Left renal pelvis (tissue), 4 donors: ENCODE measurements around the gene L1CAM. TPM values are rescaled to one million over a fixed set of nuclear protein-coding genes. Genes with fewer than 3 reads are reported as not detected.

Source experiments
- DNase-seq, 4 donors: peaks; one replicate each; pipeline ENCODE4 v3.0.0-alpha.2; 2013; ENCODE audit warnings: low read depth in 4 of 4, low spot score in 3 of 4
- polyA plus RNA-seq, 4 donors: library from polyadenylated mRNA; unstranded; fragments of 120-200 nt; gene quantifications; one replicate each; pipeline ENCODE4 v1.2.1, GENCODE V29; 2013; ENCODE audit not compliant: insufficient read length in 4 of 4

Gene L1CAM
- polyA plus RNA-seq, 4 donors = 1.9 to 67.6 (median 44.6) TPM

GRCh38 chrX:153865685-153866084, 20.3 kb downstream of the L1CAM start:
- no peak for DNase-seq

DNA sequence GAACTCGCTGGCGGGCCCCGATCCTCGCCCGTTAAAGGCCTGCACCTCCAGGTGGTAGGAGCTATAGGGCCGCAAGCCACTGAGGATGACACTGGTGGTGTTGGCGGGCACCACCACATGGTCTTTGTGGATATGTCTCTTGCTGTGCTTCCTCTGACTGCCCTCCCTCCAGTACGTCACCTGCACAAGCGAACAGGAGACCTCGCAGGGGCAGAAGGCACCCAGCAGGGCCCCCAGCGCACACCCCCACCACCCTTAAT, 20.7 kb downstream of the L1CAM start:
- no peak for DNase-seq

- no peak for DNase-seq
Observed at GRCh38 chrX:153864561-153865320, 21.2 kb downstream of the L1CAM start.

DNA sequence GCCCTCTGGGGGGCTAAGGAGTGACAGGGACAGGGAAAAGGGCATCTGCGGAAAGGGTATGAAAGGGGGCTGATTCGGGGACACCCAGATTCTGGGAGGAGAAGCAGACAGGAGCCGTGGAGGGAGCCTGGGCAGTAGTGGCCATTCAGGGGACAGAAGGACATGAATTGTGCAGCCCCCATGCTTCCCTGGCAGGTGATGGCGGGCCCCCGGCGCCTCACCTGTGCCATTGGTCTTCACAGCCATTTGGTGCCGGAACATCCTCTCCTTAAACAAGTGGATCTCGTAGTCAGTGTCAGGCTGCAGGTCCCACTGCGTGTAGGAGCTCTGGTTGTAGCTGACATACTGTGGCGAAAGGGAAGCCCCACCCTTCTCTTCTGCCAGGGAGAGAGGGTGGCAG, 21.9 kb downstream of the L1CAM start:
- DNase-seq = no peak

DNA sequence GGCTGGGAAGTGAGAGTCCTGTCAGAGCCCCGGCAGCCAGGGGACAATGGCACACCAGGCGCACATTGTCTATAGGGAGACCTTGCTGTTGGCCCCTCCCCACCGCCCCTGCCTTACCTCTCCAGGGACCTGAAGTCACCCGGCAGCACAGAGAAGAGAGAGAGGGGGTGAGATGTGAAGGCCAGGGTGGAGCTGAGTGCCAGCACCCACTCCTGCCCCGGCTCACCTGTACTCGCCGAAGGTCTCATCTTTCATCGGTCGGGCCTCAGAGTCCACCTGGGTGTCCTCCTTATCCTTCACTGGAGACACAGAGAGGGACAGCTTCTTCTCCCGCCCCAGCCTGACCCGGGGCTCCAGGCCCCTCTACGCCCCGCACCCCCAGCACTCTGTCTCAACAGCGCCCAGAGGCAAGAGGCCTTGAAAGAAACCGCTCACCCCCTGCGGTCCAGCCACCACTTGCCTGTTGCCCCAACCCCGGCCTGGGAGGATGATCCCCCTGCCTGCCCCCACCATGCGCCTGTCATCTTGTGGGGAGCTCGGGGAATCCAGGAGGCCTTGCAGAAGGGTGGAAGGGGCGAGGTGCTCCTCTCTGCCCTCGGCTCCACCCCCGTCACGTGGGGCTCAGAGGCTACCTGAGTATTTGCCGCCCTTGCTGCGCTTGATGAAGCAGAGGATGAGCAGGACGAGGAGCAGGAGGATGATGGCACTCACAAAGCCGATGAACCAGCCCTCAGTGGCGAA, 22.6 kb downstream of the L1CAM start:
- no peak for DNase-seq

DNA sequence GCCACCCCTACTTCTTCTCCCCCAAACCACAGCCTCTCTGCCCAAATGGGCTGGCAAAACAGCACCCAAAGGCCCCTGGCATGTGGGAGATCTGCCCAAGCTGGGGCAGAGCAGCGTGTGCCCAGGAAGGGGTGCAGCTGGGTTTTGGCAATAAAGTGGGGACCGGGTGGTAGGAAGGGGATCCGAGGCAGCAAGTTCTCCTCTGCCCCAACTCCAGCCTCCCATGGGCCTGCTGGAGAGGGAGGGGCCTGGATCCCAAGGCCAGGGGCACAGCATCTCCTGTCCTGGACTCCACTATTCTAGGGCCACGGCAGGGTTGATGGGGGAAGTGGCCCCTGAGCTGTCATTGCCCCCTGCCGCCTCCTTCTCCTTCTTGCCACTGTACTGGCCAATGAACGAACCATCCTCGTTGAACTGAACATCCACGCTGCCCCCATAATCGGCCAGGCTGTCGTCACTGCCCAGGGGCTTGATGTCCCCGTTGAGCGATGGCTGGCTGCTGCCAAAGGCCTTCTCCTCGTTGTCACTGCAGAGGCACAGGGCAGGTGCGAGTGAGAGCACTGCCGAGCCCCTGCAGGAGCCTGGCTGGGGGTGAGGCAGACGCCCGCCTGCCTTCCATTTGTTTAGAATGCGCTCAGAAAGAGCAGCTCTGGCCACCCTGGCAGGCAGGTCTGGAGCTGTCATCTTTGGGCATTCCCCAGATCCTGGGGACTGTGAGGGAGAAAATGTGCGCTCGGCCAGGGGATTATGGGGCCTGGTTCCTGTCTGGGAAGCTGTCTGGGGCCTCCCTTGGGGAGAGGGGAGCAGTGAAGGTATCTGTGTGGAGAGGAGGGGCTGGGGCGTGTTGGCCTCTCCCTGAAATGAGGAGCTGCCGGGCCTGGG, 23.4 kb downstream of the L1CAM start:
- DNase-seq = no peak

DNA sequence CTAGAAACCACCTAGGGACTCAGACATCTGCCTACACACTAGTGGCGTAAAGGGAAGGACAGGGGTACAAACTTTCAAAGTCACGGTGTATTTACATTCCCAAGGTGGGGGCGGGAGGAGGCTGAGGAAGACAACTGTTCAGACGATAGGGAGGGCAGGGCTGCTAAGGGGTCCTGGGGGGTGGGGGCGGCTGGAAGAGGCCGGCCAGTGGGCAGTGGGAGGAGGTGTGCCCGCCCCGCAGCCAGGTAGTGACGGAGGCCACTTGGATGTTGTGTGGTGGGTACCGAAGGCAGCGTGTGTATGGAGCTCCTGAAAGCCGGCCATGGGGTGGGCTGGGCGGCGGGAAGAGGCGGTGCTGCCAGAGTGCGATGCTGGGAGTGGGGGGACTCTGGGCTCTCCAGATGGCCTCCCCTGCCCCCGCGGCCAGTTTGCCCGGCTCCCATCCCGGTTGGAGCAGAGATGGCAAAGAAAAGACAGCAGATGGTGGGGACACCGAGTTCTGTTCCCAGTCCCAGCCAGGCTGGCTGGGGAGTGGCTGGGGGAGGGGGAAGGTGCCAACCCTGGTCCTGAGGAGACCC, 24.2 kb downstream of the L1CAM start:
- no peak for DNase-seq

DNA sequence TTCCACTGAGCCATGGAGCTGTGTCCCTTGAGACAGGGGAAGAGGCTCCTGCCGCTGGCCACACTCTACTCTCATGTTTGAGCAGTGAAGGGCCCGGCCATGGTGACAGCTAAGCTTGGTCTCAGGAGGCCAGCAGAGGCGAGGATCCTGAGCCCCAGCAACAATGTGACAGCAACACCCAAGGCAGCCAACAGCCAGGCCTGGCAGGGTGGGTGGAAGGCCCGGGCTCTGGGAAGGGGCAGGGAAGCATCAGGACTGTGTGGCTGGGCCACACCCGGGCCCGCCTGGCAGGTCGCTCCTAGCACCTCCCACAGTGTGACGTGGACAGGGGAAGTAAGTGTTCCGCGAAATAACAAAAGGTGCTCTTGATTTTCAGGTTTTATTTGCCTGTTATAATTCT, 24.8 kb downstream of the L1CAM start:
- no peak for DNase-seq

GRCh38 chrX:153857348-153857903, 28.5 kb downstream of the L1CAM start:
- no peak for DNase-seq

DNA sequence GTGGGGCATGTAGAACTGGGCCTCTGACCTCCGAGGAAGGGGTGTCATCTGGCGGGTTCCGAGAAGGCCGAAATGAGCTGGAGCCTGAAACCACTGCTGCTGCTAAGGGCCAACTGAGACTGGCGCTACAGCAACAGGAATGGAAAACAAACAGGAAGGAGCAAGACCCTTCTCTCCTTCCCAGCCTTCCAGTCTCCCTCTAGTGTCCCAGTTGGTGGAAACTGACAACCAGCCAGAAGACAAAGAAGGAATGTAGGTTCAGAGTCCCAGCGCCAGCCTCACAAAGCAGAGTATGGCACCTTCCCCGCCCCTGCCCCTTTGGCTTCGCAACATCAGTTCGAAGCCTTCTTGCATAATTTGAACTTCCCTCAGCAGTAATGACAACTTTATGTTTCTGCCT, 31.3 kb downstream of the L1CAM start:
- DNase-seq = no peak

DNA sequence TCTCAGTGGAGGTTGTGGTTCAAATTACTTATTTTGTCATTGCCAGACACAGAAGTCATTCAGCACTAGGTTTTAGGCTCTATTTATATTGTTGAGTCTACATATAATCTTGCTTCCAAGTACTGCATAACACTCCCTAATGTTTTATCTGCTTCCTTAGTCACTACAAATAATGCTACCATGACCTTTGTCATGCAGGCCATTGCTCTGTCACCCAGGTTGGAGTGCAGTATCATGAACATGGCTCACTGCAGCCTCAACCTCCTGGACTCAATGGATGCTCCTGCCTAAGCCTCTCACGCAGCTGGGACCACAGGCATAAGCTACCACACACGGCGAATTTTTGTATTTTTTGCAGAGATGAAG, 32.1 kb downstream of the L1CAM start:
- no peak for DNase-seq

GRCh38 chrX:153853180-153853901, 32.6 kb downstream of the L1CAM start:
- DNase-seq = no peak

DNA sequence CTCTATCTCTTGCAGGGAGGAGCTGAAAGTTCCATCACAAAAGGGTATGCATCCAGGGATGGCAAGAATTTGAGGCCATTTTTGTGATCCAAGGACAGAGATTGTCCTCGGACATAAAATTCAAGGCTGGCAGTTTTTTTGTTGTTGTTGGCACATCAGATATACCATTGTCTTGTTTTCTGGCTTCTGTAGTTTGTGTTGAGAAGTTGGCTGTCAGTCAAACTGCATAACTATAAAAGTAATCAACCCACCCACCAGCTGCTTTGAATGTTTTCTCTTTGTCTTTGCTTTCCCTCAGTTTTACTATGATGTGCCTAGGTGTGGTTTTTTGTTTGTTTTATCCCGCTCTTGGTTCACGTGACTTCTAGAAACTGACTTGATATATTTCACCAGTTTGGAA, 34.0 kb downstream of the L1CAM start:
- DNase-seq = no peak

- DNase-seq = no peak
Observed at GRCh38 chrX:153848325-153848724, 37.6 kb downstream of the L1CAM start.

DNA sequence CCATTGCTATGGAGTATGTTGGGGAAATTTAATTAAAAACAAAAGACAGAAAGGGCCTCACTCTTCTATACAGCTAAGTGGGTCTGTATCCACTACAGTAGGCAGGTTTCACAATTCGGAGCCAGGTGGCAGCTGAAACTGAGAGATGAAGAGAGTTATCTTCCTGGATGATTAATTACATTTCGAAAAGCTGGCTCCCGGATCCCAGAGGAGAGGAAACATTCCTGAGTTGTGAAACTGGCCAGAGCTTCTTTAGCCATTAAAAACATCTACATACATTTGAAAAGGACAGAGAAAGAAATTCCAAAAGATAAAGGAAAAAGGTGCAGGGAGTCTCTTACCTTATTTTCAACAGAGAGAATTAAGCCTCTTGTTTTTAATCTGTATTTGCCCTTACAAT, 40.1 kb downstream of the L1CAM start:
- no peak for DNase-seq

GRCh38 chrX:153845195-153845594, 40.8 kb downstream of the L1CAM start:
- no peak for DNase-seq

GRCh38 chrX:153844509-153845082, 41.4 kb downstream of the L1CAM start:
- no peak for DNase-seq

DNA sequence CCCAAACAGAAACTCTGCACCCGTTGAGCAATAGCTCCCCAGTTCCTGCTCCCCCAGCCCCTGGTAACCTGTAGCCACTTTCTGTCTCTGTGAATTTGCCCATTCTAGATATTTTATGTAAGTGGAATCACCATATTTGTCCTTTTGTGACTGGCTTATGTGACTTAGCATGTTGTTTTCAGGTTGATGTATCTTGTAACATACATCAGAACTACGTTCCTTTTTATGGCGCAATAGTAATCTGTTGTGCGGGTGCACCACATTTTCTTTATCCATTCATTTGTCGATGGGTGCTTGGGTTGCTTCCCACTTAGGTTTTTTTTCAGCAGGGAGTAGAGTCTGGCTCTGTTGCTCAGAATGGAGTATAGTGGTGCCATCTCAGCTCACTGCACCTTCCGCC, 49.1 kb downstream of the L1CAM start:
- no peak for DNase-seq

DNA sequence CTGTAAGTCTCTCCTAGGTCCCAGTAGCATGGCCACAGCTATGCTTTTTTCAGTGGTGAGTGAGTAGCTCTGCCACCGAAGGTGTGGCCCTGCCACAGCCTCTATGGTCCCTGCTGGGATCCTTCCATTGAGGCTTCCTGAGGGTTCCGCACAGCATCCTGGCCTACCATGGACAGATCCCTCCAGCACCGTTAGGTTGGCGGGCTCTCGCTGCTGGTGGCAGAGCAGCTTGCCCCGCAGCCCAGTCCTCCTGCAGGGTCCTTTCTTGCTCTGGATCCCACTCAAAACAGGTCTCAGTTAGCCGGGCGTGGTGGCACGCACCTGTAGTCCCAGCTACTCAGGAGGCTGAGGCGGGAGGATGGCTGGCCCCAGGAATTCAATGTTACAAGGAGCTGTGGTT, 53.2 kb downstream of the L1CAM start:
- DNase-seq = no peak
